Ishikawa (cell line): ENCODE results near the gene HPS4.

Source experiments
- CEBPB ChIP-seq: IDR thresholded peaks from 2 replicates; pipeline ENCODE4 v1.6.1; 2012
- EGR1 ChIP-seq: IDR thresholded peaks from 2 replicates; pipeline ENCODE4 v1.6.1; 2012
- EP300 ChIP-seq: IDR thresholded peaks from 2 replicates; pipeline ENCODE4 v1.6.1; 2012; ENCODE audit warnings: borderline replicate concordance
- NFIC ChIP-seq: IDR thresholded peaks from 2 replicates; pipeline ENCODE4 v1.6.1; 2012
- TAF1 ChIP-seq: IDR thresholded peaks from 2 replicates; pipeline ENCODE4 v1.6.1; 2012; ENCODE audit warnings: low read depth, mild to moderate bottlenecking
- TEAD4 ChIP-seq: IDR thresholded peaks from 2 replicates; pipeline ENCODE4 v1.6.1; 2012
- YY1 ChIP-seq: IDR thresholded peaks from 2 replicates; pipeline ENCODE4 v1.6.1; 2012; ENCODE audit warnings: low read depth

DNA sequence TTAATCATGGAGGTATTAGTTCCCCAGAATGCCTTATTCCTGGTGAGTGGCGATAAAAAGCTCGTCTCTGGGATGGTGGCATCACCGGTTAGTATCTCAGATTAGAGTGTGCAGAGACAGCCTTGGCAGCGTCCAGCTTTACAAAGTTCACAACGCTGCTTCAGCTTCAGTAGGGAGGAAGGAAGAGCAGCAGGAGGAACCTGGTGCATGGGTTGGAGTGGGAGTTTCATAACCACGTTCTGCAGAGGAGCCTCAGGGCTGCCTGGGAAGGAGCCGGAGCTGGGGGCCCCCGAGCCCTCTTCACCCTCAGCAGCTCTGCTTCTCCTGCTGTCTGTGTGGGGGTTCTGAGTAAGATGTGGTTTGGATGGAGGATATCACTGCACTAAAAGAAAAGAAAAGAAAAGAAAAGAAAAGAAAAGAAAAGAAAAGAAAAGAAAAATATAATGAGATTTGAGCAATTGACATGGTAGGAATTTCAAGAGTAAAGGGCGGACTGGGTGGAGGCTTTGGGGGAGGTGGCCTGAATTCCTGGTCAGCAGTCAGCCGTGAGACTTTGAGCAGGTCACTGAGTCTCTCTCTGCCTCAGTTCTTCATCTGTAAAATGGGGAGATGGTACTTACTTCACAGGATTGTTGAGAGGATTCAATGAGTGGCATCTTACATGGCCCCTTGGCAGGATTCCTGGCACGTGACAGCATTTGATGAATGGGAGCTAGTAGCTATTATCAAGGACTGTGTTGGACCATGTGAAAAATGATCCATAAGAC lies 48.1 kb downstream of the HPS4 start:
- TF ChIP-seq CEBPB (no peak), TEAD4 (no peak; the same call in 1 of the 2 replicates), TAF1 (no peak), NFIC (no peak), YY1 (no peak), EGR1 (no peak), EP300 (no peak)
